ENCODE measurements around the gene AHDC1.

AHDC1 gene

GRCh38 chr1:27612718-27613117, 8.8 kb upstream of the AHDC1 start:
- no peak for TF ChIP-seq NFIC (IDR thresholded peaks at IDR 0.05)
- TF ChIP-seq MAX (IDR thresholded peaks at IDR 0.05) = no peak
- no peak for TF ChIP-seq TEAD4 (IDR thresholded peaks at IDR 0.05)
- TF ChIP-seq RAD21 (IDR thresholded peaks at IDR 0.05; ENCODE audit: low read depth) = no peak
- no peak for TF ChIP-seq ZBTB7A (IDR thresholded peaks at IDR 0.05; ENCODE audit: low read depth)
- no peak for TF ChIP-seq CEBPB (IDR thresholded peaks at IDR 0.05)
- TF ChIP-seq EP300 (IDR thresholded peaks at IDR 0.05; ENCODE audit: borderline replicate concordance) = no peak
- TF ChIP-seq YY1 (IDR thresholded peaks at IDR 0.05; ENCODE audit: low read depth) = no peak
- no peak for TF ChIP-seq FOXM1 (IDR thresholded peaks at IDR 0.05; ENCODE audit: borderline replicate concordance, low read depth)
- no peak for TF ChIP-seq TAF1 (IDR thresholded peaks at IDR 0.05; ENCODE audit: low read depth)
- TF ChIP-seq USF1 (IDR thresholded peaks at IDR 0.05) = no peak
- no peak for TF ChIP-seq REST (IDR thresholded peaks at IDR 0.05; ENCODE audit: low read depth)
- TF ChIP-seq CREB1 (IDR thresholded peaks at IDR 0.05; ENCODE audit: low read depth) = no peak
- no peak for TF ChIP-seq EGR1 (IDR thresholded peaks at IDR 0.05)
- no peak for TF ChIP-seq TCF12 (IDR thresholded peaks at IDR 0.05; ENCODE audit: low read depth)

- no peak for TF ChIP-seq USF1 (IDR thresholded peaks at IDR 0.05)
Observed at GRCh38 chr1:27611450-27611849, 7.5 kb upstream of the AHDC1 start.

- TF ChIP-seq RAD21 (IDR thresholded peaks at IDR 0.05; ENCODE audit: low read depth) (no peak), YY1 (IDR thresholded peaks at IDR 0.05; ENCODE audit: low read depth) (no peak), TEAD4 (IDR thresholded peaks at IDR 0.05) (no peak), REST (IDR thresholded peaks at IDR 0.05; ENCODE audit: low read depth) (no peak)
Observed at GRCh38 chr1:27609618-27610240, 5.8 kb upstream of the AHDC1 start.

- TF ChIP-seq REST (IDR thresholded peaks at IDR 0.05; ENCODE audit: low read depth) = no peak
- no peak for TF ChIP-seq FOXM1 (IDR thresholded peaks at IDR 0.05; ENCODE audit: borderline replicate concordance, low read depth)
- TF ChIP-seq MAX (IDR thresholded peaks at IDR 0.05) = no peak
- TF ChIP-seq YY1 (IDR thresholded peaks at IDR 0.05; ENCODE audit: low read depth) = no peak
- no peak for TF ChIP-seq ZBTB7A (IDR thresholded peaks at IDR 0.05; ENCODE audit: low read depth)
- TF ChIP-seq EGR1 (IDR thresholded peaks at IDR 0.05) = no peak
- TF ChIP-seq CEBPB (IDR thresholded peaks at IDR 0.05) = no peak
- no peak for TF ChIP-seq TCF12 (IDR thresholded peaks at IDR 0.05; ENCODE audit: low read depth)
- TF ChIP-seq USF1 (IDR thresholded peaks at IDR 0.05) = no peak
- no peak for TF ChIP-seq TAF1 (IDR thresholded peaks at IDR 0.05; ENCODE audit: low read depth)
Observed at GRCh38 chr1:27609210-27609555, 5.2 kb upstream of the AHDC1 start.

Data from Ishikawa (cell line).